Uterus (tissue), 2 donors: ENCODE data around the gene GRIN2A.

ENCODE experiments used
- CTCF ChIP-seq, 4 experiments: fragments of 200-600 bp in 2 of 4; fragments of 450-650 bp in 2 of 4; sonication (generic) in 2 of 4; IDR thresholded peaks; one replicate each; pipeline ENCODE4 v1.5.1; 2016 to 2019; ENCODE audit warnings: antibody characterized with exemption in 4 of 4, mild to moderate bottlenecking in 2 of 4, moderate library complexity in 1 of 4
- POLR2A ChIP-seq, 2 donors: fragments of 450-650 bp; IDR thresholded peaks; one replicate each; pipeline ENCODE4 v1.6.1; 2016; ENCODE audit warnings: antibody characterized with exemption in 2 of 2, mild to moderate bottlenecking in 1 of 2, moderate library complexity in 1 of 2

- TF ChIP-seq POLR2A (IDR thresholded peaks at IDR 0.05) (no peak), CTCF (IDR thresholded peaks at IDR 0.05) (no peak)
These were observed 36.6 kb downstream of the GRIN2A start for GRCh38 chr16:10145542-10146035.
